HG03432 (cell line): ENCODE data around the gene MYL12B.
A peak's percentile ranks its signal among the peaks of the same experiment; 100 is the strongest.

ENCODE experiments used
- ATAC-seq: cut with Tn5 transposase; IDR thresholded peaks from one replicate; pipeline ENCODE4 v1.9.1; 2021; ENCODE audit warnings: mild to moderate bottlenecking, moderate library complexity; ENCODE audit not compliant: unreplicated experiment

The MYL12B gene

DNA sequence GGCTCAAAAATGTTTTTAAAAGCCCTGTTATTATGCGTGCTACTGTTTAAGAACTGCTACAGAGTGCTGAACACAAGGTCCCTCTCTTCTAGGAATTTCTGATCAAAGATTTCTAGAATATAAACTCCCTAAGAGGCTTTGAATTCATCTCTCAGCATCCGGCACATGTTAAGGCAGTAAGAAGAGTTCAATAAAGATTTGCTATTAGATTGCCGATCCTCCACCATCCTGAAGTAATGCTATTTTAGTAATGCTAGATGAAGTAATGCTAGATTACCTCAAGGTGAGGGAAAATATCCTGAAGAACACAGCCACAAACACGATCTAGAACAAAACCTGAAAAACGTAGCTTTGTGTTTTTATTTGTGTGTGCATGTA is 949 bp upstream of the MYL12B start:
- no peak for ATAC-seq

DNA sequence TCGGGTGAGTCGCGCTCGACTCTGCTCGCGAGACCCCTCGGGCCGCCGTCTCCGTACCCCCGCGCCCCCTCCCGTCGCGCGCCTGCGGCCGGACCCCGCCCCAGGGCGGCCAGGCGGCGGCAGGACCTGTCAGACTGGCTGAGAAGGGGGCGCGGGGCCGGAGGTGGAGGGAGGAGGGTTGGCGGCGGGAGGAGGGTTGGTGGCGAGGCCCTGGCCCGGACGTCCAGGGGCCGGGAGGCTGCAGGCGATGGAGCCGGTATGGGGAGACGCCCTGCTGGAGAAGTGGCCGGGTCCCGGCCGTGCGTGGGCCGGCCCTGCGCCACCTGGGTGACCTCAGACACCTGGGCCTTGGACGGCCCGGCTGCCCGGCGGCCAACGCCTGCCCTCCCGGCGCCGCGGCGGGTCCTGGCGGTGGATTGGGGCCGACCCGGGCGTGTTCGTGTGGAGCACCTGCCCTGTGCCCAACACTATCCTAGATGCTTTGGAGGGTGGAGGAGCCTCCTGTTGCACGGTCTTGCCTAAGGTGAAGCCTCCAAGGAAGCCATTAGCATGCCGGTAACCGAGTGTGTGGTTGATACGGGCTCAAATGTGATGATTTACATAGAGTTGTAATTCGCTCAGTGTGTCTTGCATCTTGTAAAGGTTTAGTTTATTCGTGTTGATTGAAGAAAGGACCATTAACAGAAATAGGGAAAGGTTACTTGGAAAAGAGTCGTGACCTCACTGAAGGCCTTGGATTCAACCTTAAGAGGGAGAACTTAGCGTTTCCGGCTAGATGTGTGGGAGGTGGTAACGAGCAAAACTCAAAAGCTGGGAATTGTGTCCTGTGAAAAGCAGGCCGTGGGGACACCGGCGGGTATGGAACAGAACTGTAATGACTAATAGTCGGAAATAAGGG is 550 bp downstream of the MYL12B start:
- ATAC-seq, result peak; percentile 41

DNA sequence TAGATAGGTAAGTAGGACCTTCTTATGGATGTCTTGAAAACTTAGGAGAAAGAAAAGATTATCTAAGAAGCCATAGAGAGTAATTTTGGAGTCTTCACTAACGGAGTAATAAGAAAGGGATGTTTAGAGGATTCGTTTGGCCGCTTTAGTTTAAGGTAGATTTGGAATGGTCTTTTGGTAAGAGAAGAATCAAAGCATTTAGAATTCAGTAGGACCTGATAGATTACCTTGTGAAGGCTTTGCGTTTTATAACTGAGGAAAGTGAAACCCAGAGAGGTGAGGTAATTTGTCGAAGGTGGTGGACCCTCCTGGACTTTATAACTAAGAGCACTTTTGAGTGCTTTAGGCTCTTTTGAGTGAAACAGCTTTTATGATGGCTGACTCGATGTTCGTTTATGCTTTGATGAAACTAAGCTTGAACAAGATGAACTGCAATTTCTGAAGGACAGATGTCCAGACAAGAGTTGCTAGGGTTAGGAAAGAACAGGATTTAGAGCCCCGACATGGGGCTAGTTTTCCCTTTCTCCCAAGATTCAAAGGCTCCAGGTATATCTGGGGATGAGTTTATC is 1.3 kb downstream of the MYL12B start:
- no peak for ATAC-seq

DNA sequence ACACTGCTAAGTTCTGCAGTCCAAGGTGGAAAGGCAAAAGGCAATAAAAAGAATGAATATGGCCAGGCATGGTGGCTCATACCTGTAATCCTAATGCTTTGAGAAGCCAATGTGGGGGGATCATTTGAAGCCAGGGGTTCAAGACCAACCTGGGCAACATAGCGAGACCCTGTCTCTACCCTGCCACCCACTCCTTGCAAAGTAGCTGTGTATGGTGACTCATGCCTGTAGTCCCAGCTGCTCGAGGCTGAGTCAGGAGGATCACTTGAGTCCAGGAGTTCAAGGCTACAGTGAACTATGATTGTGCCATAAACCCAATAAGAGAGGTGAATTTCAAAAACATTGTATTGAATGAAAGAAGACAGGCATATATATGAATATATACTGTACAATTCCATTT is 2.4 kb downstream of the MYL12B start:
- no peak for ATAC-seq

DNA sequence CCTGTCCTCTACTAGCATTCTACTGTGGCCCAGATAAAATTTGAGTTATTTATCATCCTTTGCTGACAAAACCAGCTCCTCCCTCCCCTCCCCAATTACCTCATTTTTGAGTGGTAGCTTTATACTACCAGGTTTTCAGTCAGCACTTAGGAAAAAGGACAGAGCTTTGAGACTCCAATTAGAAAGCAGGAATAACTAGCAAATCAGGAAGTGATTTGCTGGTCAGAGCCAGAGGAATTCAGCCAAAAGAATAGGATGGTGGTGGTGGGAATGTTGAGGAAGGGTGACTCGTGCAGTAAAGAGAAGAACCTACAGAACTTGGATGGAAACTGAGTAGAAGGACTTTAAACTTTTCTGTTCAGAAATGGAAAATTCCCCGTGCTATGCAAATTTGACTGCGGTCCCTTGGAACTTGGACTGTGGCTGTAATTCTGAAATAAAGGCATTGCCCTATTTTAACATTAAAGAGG is 3.7 kb downstream of the MYL12B start:
- ATAC-seq, result no peak

DNA sequence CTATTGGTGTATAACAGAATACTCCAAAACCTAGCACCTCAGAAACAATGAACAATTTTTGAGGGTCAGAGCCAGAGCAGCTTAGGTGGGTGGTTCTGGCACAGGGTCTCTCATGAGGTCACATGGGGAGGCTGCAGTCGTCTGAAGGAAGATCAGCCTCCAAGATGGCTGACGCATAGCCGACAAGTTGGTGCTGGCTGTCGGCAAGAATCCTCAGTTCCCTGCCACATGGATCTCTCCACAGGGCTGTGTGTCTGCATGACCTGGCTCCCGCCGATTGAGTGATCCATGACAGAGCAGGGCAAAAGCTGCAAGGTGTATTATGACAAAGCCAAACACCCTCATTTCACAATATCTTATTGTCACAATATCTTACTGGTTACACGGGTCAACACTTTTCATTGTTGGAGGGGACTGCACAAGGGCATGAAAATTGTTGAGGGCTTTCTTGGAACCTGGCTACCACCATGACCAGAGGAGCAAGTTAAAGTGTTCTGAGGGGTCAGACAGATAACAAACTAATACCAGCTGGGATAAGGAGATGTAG is 4.2 kb downstream of the MYL12B start:
- no peak for ATAC-seq

DNA sequence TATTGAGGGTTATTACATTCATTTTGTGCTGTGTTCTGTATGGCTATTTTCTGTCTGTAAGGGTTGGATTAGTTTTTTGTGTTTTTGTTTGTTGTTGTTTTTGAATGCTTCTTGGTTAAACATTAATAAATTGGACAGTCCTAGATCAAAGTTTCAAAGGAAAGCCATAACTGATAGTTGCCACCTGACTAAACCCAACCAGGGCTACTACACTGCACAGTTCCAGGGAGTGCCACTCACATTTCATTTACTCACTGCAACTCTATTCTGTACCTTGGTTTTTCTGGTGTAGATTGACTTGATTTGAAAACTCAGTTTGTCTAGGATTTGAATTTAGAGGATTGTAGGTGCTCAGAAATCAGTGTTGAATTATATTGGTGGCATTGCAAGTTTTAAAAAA is 6.4 kb downstream of the MYL12B start:
- ATAC-seq, result no peak

DNA sequence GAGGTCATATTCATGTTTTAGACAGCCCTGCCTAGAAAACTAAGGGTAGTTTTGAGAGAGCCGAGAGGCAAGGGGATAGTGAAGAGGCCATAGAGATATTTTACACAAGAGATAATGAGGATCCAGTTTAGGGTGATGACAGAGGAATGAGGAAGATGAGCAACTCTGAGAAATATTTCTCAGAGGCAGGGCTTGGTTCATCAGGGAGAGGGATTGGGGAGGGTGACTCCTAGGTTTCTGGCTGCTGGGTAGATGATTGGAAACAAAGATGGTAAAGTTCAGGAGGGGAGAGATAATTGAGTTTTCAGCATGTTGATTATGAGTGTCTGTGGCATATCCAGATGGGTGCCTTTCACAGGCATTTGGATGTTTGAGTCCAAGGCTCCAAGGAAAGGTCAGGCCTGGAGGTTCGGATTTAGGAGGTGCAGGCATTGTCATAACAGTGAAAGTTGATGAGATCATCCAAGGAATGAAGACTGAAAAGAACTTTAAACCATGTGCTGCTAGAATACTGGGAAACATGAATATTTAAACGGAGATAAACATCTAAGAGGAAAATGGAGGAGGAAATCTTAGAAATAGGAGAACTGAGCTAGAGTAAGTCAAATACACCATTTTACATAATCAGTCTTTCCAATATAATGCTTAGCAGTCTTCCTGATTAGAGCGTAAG is 7.4 kb downstream of the MYL12B start:
- no peak for ATAC-seq

DNA sequence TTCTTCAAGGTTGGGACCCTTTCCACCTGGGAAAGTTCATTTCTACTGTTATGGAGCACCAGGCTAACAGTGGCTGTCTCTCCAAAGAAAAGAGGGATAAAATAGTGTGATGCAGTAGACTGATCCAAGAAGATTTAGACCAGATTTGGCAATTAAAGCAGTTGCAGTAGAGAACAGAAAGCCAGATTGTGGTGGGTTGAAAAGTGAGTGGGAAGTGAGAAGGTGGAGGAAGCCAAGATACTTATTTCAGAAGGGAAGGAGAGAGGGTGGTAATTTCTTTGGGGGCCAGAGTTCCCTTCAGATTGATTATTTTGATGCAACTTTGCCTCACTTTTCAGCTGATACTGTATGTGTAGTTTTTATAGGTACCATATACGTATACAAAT is 8.0 kb downstream of the MYL12B start:
- ATAC-seq, result no peak

DNA sequence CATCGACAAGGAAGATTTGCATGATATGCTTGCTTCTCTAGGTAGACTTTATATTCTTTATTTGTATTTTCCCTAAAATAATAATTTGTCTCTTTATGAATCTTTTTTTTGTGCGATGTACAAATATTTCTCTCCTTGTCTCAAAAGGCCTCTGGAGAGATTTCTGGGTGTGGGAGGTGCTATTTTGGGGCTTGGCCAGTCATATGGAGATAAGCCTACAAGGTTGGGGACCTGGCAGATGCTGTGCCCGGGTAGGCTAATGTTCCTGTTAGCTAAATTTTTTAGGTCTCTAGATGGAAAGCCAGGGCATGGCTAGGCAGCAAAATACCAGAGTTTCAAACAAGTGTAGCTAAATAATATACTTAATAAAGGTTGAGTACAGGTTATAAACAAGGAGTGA is 11.1 kb downstream of the MYL12B start:
- no peak for ATAC-seq

DNA sequence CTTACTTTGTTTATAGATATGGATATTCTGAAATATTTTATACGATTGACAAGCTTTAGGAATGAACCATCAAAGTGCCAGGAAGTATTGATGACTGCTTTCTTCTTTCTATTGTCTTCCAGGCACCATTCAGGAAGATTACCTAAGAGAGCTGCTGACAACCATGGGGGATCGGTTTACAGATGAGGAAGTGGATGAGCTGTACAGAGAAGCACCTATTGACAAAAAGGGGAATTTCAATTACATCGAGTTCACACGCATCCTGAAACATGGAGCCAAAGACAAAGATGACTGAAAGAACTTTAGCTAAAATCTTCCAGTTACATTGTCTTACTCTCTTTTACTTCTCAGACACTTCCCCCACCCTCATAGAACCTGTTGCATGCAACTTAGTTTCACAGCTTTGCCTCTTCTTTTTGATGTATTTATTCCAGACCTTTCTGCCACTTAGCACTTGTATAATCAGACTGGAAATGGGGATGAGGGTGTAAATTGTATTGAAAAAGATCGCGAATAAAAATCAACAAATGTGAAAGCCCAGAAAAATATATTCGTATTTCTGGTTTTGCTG is 15.8 kb downstream of the MYL12B start:
- ATAC-seq, result peak; percentile 39

DNA sequence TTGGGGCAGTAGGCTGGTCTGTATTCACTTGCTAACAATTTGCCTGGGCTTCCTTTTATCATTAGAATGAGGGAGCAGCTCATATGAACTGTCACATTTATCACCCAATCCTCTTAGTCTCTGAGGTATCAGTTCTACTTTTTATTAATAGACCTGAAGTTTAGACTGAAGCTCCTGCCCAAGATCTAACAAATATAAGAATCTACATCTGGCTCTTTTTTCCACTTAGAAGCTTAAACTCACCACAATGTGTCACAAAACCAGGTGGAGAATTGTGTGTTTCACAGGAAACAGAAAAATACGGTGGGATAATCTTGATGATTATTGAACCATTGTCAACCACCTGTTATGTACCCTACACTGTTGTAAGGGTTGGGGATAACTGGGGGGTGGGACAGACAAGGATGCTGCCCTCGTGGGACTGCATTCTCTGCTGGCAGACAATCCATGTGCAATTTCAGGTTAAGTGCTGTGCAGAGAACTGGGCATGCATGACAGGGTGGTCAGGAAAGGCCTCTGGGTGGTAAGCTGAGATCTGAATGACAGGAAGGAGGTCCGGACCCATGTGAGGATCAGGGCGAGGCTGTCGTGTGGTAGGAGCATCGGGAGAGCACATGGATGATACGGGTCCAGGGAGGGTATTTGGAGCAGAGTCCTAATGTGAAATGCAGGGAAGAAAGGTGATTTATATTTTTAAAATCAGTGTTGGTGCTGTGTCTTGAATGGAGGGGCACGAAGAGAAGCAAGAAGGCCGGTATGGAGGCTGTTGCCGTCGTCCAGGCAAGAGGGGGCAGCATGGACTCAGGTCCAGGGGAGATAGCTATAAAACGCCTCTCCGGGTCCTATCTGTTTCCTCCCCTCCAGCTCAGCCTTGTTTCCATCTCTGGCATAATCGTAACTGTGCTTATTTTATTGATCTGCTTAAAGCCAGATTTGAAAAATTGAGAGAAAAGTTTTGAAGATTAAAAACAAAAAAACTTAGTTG is 17.6 kb downstream of the MYL12B start:
- peak; percentile 81 for ATAC-seq

DNA sequence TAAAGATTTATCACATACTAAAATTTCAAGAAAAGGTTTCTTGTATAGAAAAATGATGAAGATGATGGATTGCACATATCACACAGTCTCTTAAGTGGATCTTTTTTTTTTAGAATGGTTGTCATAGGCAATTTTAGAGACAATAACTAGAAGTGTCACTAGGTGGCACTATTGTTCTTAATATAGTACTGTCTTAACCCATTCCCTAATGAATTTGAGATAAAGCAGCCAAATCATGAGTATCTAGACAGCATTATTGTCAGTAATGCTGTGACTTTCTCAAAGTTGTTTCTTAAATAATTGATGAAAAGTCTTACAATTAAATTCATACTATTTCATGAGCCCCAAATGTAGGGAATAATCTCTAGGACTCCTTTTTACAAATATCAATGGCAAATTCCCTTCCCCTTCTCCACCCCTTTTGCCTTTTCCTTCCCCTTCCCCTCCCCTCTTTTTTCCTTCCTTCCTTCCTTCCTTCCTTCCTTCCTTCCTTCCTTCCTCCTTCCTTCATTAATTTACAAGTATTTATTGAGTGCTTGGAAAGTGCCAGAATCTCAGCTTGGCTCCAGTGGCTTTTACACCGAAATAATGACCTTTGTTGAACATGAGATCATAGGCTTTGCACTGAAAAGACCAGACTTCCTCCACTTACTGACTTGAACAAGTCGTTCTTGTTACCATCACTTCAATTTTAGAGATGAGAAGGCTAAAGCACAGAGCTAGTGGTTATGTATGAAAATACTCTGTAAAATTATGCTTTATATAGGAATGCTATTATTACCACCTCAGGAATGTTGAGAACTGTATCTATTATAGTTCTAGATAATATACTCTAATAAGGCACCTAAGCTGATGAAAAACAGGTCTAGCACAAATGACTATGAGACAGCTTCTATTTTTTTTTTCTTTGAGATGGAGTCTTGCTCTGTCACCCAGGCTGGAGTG is 19.8 kb downstream of the MYL12B start:
- no peak for ATAC-seq

DNA sequence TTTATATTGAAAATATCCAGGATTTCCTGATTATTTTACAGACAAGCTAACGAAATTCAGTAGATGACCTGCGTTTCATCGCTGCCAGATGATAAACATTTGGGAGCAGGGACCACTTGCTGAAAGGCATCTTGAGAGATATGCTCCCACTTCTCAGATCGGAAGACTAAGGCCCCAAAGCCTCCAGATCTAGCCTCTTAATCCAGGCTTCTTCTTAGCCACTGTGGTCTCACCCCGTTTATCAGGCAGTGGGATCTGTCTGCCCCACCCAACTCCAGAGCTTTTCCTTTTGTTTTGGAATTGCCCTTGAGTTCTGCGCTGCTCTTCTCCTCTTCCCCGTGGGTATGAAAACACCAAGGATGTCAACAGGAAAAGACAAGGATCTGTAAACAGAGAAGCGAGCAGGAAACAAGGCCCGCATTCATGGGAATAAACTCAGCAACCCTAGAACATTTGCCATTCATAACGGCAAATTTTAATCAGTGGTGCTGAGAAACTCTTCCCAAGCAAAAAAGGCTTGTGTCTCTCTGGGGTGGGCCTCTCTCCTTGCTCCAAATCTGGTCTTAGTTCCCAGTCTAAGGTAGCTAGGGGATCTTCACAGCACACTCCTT is 21.4 kb downstream of the MYL12B start:
- ATAC-seq, result no peak

DNA sequence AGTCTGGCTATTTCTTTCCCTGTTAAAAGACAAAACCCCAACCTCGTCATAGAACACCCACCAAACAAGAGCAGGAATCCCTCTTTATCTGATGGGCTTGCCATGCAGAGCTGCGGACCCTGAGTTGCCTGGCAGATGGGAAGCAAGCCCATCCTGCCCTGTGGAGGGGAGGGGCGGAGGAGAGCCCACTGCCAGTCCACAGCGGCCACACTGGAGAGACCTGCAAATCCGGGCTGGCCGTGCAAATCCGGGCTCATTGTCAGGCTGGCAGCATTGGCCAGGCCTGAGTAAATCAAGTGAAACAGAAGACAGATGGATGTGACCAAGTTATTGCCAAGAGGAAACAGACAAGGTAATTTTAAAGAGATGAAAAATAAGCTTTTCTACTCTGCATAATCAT is 22.0 kb downstream of the MYL12B start:
- ATAC-seq, result no peak

DNA sequence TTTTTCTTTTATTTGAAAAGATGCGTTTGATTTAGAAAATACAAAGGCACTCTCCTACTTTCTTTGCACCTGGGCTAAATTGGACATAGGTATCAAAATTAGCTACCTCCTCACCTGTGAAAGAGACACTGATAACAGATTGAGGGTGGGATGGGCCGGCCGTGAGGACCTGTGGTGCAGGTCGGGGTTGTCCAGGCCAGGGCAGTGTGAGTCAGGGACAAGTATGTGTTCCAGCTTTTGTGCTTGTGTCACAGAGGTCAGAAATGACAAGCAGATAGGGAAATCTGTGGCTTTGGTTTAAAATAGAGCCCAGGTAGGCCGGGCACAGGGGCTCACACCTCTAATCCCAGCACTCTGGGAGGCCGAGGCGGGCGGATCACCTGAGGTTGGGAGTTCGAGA is 22.6 kb downstream of the MYL12B start:
- ATAC-seq, result no peak

DNA sequence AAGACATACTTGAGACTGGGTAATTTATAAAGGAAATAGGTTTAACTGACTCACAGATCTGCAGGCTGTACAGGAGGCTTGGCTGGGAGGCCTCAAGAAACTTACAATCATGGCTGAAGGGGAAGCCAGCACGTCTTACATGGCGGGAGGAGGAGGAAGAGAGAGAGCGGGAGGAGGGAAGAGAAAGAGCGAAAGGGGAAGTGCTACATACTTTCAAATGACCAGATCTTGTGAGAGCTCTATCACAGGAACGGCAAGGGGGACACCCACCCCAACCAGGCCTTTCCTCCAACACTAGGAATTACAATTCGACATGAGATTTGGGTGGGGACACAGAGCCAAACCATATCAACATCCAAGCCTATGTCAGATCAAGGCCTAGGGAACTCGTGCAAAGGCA is 24.2 kb downstream of the MYL12B start:
- no peak for ATAC-seq

DNA sequence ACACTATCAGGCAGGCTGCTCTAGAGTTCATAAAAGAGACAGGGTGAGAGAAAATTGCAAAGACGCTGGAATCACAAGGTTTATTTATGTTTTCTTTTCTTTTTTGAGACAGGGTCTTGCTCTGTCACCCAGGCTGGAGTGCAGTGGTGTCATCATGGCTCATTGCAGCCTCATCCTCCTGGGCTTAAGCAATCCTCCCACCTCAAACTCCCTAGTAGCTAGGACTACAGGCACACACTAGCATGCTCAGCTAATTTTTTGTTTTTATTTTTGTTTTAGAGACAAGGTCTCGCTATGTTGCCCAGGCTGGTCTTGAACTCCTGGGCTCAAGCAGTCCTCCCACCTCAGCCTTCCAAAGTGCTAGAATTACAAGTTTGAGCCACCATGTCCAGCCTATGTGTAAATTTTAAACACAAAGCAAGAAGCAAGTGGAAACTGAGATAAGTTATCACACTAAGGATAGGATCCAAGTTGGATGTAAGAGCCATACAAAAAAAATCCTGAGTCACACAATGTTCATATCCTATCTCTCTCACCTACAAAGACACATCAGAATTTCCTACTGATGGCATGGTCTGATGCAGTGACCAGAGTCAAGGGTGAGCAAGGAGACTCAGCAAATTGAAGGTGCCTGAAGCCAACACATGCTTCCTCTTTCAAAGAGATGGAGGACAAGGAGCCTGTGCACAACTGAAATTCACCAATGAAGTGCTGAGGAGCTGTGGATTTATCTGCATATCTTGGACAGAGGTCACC is 31.4 kb downstream of the MYL12B start:
- no peak for ATAC-seq
